GM18858 (cell line): ENCODE data around the gene RAB34.
"Not testable (repeated sequence)": the region's sequence is repeated elsewhere in the genome, so short reads cannot be mapped to it uniquely, and the experiment has no call there.

ENCODE experiments used
- ATAC-seq: cut with Tn5 transposase; IDR thresholded peaks from one replicate; pipeline ENCODE4 v1.9.1; 2021; ENCODE audit not compliant: unreplicated experiment

RAB34 gene

GRCh38 chr17:28728364-28729200 is 10.9 kb upstream of the RAB34 start, which contains the start of gene NEK8:
Gene NEK8 (plus strand): TSS chr17:28728788. CDS start chr17:28728814, 26 bp downstream.
- peak; percentile 26 for ATAC-seq

GRCh38 chr17:28726627-28727491 is 9.2 kb upstream of the RAB34 start:
- ATAC-seq, result peak; percentile 28

- no peak for ATAC-seq
Measured at GRCh38 chr17:28726226-28726626, 8.6 kb upstream of the RAB34 start, which contains the start of gene TLCD1. Gene TLCD1 (minus strand): TSS chr17:28726233. CDS start chr17:28726097, 136 bp downstream.

GRCh38 chr17:28725660-28726225 is 8.1 kb upstream of the RAB34 start:
- no peak for ATAC-seq

- no peak for ATAC-seq
Measured at GRCh38 chr17:28725166-28725659, 7.5 kb upstream of the RAB34 start.

- ATAC-seq, result no peak
Measured at GRCh38 chr17:28724500-28725165, 7.0 kb upstream of the RAB34 start.

GRCh38 chr17:28723836-28724499 is 6.3 kb upstream of the RAB34 start:
- not testable (repeated sequence) for ATAC-seq

- no peak for ATAC-seq
Measured at GRCh38 chr17:28723159-28723835, 5.6 kb upstream of the RAB34 start.

- no peak for ATAC-seq
Measured at GRCh38 chr17:28722417-28723158, 4.9 kb upstream of the RAB34 start.

GRCh38 chr17:28720997-28721329 is 3.3 kb upstream of the RAB34 start:
- ATAC-seq, result not testable (repeated sequence)

GRCh38 chr17:28720247-28720996 is 2.8 kb upstream of the RAB34 start:
- ATAC-seq, result no peak

- ATAC-seq, result no peak
Measured at GRCh38 chr17:28719021-28719433, 1.4 kb upstream of the RAB34 start.

GRCh38 chr17:28718333-28719020 is 809 bp upstream of the RAB34 start:
- ATAC-seq, result no peak

GRCh38 chr17:28716740-28717577 is 709 bp downstream of the RAB34 start:
- no peak for ATAC-seq

- ATAC-seq, result no peak
Measured at GRCh38 chr17:28715217-28715616, 2.5 kb downstream of the RAB34 start.

GRCh38 chr17:28714281-28714680 is 3.4 kb downstream of the RAB34 start:
- ATAC-seq, result no peak
